ENCODE results near the gene SMAP2. TPM values are rescaled to one million over a fixed set of nuclear protein-coding genes. Genes with fewer than 3 reads are reported as not detected.

Gene SMAP2
- total and polyA plus RNA-seq, 8 donors = 7.2 to 26.1 (median 12.3) TPM

- Histone ChIP-seq H3K4me3 (no peak overlapping the region), H3K27me3 (no peaks in the 10 kb centered on the region), H3K9me3 (no peaks in the 10 kb centered on the region), H3K4me1 (peaks cover 53 to 72% (median 56%) of the 10 kb centered on the region in 3 donors), H3K36me3 (no peaks in the 10 kb centered on the region), H3K27ac (peak overlapping the region in 2 of 4 donors; percentile 36 to 58)
- DNase-seq = no peak
- TF ChIP-seq, protein P1, sequence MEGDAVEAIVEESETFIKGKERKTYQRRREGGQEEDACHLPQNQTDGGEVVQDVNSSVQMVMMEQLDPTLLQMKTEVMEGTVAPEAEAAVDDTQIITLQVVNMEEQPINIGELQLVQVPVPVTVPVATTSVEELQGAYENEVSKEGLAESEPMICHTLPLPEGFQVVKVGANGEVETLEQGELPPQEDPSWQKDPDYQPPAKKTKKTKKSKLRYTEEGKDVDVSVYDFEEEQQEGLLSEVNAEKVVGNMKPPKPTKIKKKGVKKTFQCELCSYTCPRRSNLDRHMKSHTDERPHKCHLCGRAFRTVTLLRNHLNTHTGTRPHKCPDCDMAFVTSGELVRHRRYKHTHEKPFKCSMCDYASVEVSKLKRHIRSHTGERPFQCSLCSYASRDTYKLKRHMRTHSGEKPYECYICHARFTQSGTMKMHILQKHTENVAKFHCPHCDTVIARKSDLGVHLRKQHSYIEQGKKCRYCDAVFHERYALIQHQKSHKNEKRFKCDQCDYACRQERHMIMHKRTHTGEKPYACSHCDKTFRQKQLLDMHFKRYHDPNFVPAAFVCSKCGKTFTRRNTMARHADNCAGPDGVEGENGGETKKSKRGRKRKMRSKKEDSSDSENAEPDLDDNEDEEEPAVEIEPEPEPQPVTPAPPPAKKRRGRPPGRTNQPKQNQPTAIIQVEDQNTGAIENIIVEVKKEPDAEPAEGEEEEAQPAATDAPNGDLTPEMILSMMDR (IDR thresholded peaks at IDR 0.05) = no peak
- intact Hi-C loops (cut with DNase I) = no loop called here
- WGBS, 2 donors = 94 to 95% methylated on average over 3 of the region's 3 CpGs
- ATAC-seq = no peak
- no peak for FAIRE-seq
These were observed 15.8 kb downstream of the SMAP2 start for GRCh38 chr1:40389322-40389803.

GRCh38 chr1:40389871-40390560 is 16.5 kb downstream of the SMAP2 start:
- TF ChIP-seq, protein P1 (IDR thresholded peaks at IDR 0.05) = no peak
- Histone ChIP-seq H3K9me3 (no peaks in the 10 kb centered on the region), H3K27me3 (no peaks in the 10 kb centered on the region), H3K4me1 (peaks cover 46 to 65% (median 50%) of the 10 kb centered on the region in 3 donors), H3K4me3 (no peak overlapping the region), H3K36me3 (no peaks in the 10 kb centered on the region), H3K27ac (peak overlapping the region in 2 of 4 donors; percentile 46 to 58)
- FAIRE-seq (no peak), ATAC-seq (peak; percentile 40 to 74 (median 58)), DNase-seq (peak in 1 of 6 donors; percentile 34)
- intact Hi-C loops (cut with DNase I) = no loop called here
- 54 to 58% methylated on average over 4 of the region's 4 CpGs for WGBS, 2 donors

GRCh38 chr1:40390857-40391256 is 17.3 kb downstream of the SMAP2 start:
- H3K27me3 ChIP-seq = no peaks in the 10 kb centered on the region
- H3K9me3 ChIP-seq = no peaks in the 10 kb centered on the region
- intact Hi-C loops (cut with DNase I) = no loop called here
- WGBS, 2 donors = 92 to 94% methylated on average over 3 of the region's 3 CpGs
- peaks cover 38 to 60% (median 45%) of the 10 kb centered on the region in 3 donors for H3K4me1 ChIP-seq
- no peak for DNase-seq
- H3K36me3 ChIP-seq = no peaks in the 10 kb centered on the region
- no peak for ATAC-seq
- TF ChIP-seq, protein P1 (IDR thresholded peaks at IDR 0.05) = no peak
- H3K27ac ChIP-seq = peak overlapping the region in 2 of 4 donors; percentile 46 to 58
- no peak overlapping the region for H3K4me3 ChIP-seq
- no peak for FAIRE-seq

DNA sequence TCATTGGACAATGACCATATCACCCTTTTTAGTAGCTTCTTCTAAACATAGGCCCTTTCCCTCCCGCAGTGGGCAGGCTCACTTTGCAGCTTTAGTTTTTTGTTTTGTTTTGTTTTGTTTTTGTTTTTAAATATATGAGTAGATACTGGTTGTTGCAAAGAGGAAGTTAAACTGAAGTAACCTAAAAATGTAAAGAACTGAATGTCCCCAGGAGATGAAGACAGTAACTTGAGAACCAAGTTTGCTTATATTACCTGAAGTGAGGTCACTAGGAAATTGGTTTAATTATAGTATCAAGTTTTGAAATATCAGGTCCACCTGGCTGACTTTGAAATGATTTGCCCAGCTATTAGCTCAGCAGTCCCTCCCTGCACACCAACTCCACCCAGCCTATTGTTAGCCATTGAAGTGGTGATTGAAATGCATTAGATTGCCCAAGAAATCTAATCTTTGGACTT is 18.2 kb downstream of the SMAP2 start:
- DNase-seq (no peak), ATAC-seq (peak; percentile 19 to 74 (median 48)), FAIRE-seq (no peak)
- Histone ChIP-seq H3K4me3 (no peak overlapping the region), H3K9me3 (no peaks in the 10 kb centered on the region), H3K36me3 (no peaks in the 10 kb centered on the region), H3K27ac (no peak overlapping the region), H3K27me3 (no peaks in the 10 kb centered on the region), H3K4me1 (peaks cover 31 to 51% (median 40%) of the 10 kb centered on the region in 3 donors)
- TF ChIP-seq, protein P1 (IDR thresholded peaks at IDR 0.05) = no peak
- intact Hi-C loops (cut with DNase I) = no loop called here
- WGBS, 2 donors = 97 to 100% methylated on average over 1 of the region's 1 CpG

DNA sequence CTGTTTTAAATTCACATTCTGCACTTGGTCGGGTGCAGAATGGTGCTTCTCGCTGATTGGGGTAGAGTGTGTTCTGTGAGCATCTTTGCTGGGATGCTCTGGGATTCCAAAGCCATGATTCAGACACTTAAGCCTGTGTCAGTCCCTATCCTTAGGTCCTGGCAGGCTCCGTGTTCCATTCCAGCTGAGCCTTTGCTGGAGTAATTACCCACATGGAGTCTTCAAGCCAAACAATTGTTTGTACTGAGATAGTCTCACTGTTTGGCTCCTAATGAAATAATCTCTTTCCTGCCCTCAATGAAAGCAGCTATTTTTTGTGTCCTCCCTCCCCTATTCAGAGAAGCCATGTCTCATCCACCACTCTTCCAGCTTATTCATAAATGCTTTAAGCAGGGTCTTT is 18.7 kb downstream of the SMAP2 start:
- Histone ChIP-seq H3K9me3 (no peaks in the 10 kb centered on the region), H3K4me1 (peaks cover 26 to 46% (median 35%) of the 10 kb centered on the region in 3 donors), H3K4me3 (no peak overlapping the region), H3K27ac (no peak overlapping the region), H3K27me3 (no peaks in the 10 kb centered on the region), H3K36me3 (no peaks in the 10 kb centered on the region)
- 72 to 75% methylated on average over 3 of the region's 3 CpGs for WGBS, 2 donors
- TF ChIP-seq, protein P1 (IDR thresholded peaks at IDR 0.05) = no peak
- intact Hi-C loops (cut with DNase I) = no loop called here
- ATAC-seq = peak in 1 of 4 donors; percentile 19
- FAIRE-seq = no peak
- no peak for DNase-seq
